Memory B cell (primary cell): ENCODE results near the gene TMPRSS2.

ENCODE experiments used
- ATAC-seq: fragments of 150-1000 bp; cut with Tn5 transposase; 2 replicates; pipeline ENCODE4 v1.10.0; 2021; ENCODE audit warnings: low read depth, mild to moderate bottlenecking, moderate library complexity
- DNase-seq, 2 donors: peaks; one replicate each; pipeline ENCODE4 v3.0.0; 2022; ENCODE audit warnings: low spot score in 2 of 2
- H3K27ac Mint-ChIP-seq: one replicate; pipeline ENCODE4 v1.8.0; 2022; ENCODE audit warnings: mild to moderate bottlenecking, moderate library complexity, mixed read lengths
- H3K27me3 Mint-ChIP-seq: one replicate; pipeline ENCODE4 v1.8.0; 2022; ENCODE audit warnings: mixed read lengths
- H3K36me3 Mint-ChIP-seq: one replicate; pipeline ENCODE4 v1.8.0; 2022; ENCODE audit warnings: mild to moderate bottlenecking, mixed read lengths
- H3K4me1 Mint-ChIP-seq: one replicate; pipeline ENCODE4 v1.8.0; 2022; ENCODE audit warnings: mixed read lengths
- H3K4me3 Mint-ChIP-seq: one replicate; pipeline ENCODE4 v1.8.0; 2022; ENCODE audit warnings: mild to moderate bottlenecking, moderate library complexity, mixed read lengths
- H3K9me3 Mint-ChIP-seq: one replicate; pipeline ENCODE4 v1.8.0; 2022; ENCODE audit warnings: mixed read lengths

Gene TMPRSS2

DNA sequence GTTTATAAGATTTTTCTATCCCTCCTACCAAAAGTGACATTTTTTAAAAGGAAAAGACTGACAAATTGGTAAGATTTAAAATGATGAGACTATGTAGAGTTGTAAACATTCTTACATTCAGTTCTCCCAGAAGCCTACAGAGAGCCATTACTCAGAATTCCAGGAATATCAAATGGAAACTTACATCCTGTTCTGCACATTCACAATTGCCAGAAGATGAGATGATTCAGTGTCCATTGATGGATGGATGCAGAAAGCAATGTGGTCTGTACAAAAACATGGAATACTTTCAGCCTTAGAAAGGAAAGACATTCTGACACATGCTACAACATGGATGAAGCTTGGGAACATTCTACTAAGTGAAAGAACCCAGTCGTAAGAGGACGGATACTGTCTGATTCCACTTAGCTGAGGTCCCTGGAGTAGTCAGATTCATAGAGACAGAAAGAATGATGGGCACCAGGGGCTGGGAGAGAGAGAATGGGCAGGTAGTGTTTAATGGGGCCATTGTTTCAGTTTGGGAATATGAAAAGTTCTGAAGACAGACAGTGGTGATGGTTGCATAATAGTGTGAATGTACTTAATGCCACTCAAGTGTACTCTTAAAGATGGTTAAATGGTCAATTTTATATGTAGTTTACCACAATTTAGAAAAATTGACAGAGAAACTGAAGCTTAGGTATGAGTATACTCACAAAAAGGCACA is 65.3 kb downstream of the TMPRSS2 start:
- Mint-ChIP-seq H3K4me1 (peaks cover 2% of the 10 kb centered on the region), H3K36me3 (peaks cover 53% of the 10 kb centered on the region), H3K9me3 (no peaks in the 10 kb centered on the region), H3K4me3 (no peak overlapping the region), H3K27ac (no peak overlapping the region), H3K27me3 (no peaks in the 10 kb centered on the region)
- ATAC-seq (no peak), DNase-seq (no peak)

DNA sequence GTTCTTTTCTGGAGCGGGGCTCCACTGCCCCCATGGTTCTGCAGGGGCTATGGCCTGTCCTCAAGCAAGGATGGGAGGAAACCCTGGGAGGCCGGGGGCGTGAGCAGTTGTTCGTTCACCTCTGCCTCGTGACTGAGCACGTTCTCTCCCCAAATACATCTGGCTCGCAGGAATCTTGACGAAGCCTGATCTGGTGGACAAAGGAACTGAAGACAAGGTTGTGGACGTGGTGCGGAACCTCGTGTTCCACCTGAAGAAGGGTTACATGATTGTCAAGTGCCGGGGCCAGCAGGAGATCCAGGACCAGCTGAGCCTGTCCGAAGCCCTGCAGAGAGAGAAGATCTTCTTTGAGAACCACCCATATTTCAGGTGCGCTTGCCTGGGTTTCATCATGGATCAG is 66.4 kb downstream of the TMPRSS2 start:
- H3K27ac Mint-ChIP-seq: no peak overlapping the region
- H3K4me3 Mint-ChIP-seq: no peak overlapping the region
- peaks cover 51% of the 10 kb centered on the region for H3K36me3 Mint-ChIP-seq
- ATAC-seq: no peak
- H3K9me3 Mint-ChIP-seq: no peaks in the 10 kb centered on the region
- H3K27me3 Mint-ChIP-seq: no peaks in the 10 kb centered on the region
- H3K4me1 Mint-ChIP-seq: peaks cover 2% of the 10 kb centered on the region
- no peak for DNase-seq

DNA sequence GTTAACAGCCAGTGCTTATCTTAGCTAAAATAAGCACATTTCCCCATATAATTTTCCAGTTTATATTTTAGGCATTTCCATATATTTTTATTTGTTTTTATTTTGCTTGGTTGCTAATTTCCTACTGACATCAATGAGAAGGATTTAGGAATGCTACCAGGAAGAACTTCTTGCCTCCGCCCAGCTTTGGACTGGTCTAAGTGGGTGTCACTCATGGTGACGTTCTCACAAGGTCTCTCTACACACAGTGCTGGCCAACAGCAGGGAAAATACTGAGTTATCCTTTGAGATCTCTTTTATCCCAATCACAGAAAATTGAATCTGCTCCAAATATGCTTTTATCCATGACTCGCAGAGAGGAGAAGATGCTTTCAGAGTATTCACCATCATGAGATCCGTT is 68.7 kb downstream of the TMPRSS2 start:
- peaks cover 8% of the 10 kb centered on the region for H3K9me3 Mint-ChIP-seq

DNA sequence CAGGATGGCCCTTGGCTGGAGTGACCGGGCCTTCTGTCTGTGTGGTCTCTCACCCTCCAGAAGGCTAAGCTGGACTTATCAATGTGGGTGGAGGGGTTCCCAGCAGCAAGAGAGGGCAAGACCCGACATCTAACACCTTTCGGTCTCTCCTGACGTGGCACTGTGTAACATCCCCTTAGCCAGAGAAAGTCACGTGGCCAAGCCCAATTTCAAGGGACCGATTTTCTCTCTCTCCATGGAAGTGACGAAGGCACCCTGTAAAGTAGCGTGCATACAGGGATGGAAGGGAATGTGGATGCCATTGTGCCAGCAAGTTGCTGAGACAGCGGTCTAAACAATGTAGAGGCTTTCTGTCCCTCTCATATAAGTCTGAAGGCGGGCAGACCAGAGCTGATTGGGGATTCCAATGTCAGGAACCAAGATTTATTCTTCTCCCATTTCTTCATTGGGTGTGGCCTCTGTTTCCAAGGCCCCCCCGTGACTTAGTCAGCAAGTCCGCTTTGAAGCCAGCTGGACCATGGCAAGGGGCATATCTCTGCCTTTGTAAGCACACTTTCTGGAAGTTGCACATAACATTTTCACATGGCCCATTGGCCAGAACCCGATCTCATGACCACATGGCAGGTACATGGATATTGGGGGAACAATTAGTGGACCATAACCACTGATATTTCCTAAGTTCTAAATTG is 69.4 kb downstream of the TMPRSS2 start:
- DNase-seq (no peak), ATAC-seq (no peak)
- Mint-ChIP-seq H3K27ac (no peak overlapping the region), H3K9me3 (peaks cover 8% of the 10 kb centered on the region), H3K4me3 (no peak overlapping the region), H3K4me1 (peaks cover 2% of the 10 kb centered on the region), H3K36me3 (peaks cover 57% of the 10 kb centered on the region), H3K27me3 (no peaks in the 10 kb centered on the region)

More for the DNA sequence above, 68.7 kb downstream of the TMPRSS2 start:
- H3K27ac Mint-ChIP-seq: no peak overlapping the region
- H3K4me1 Mint-ChIP-seq: peaks cover 2% of the 10 kb centered on the region
- no peak overlapping the region for H3K4me3 Mint-ChIP-seq
- H3K27me3 Mint-ChIP-seq: no peaks in the 10 kb centered on the region
- DNase-seq: no peak
- no peak for ATAC-seq
- peaks cover 56% of the 10 kb centered on the region for H3K36me3 Mint-ChIP-seq

DNA sequence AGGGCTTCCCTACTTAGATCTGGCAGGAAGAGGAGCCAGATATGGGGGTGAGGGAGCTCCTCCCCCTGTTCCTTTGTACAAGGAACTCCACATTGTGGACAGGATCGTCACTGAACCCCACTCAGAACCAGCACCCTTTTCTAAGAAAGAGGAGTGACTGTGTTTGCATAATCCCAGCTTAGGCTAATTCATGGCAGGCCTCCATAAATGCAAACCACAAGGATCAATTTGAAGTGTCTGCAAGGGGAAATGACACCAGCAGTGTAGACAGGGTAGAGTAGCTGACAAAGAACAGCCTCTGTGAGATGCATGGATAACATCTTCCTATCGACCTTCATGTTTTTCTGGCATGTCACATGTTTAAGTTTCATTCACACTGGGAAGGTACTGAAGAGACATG is 70.2 kb downstream of the TMPRSS2 start:
- peaks cover 2% of the 10 kb centered on the region for H3K4me1 Mint-ChIP-seq
- ATAC-seq (no peak), DNase-seq (no peak)
- H3K9me3 Mint-ChIP-seq: peaks cover 11% of the 10 kb centered on the region
- H3K36me3 Mint-ChIP-seq: peaks cover 59% of the 10 kb centered on the region
- no peaks in the 10 kb centered on the region for H3K27me3 Mint-ChIP-seq
- no peak overlapping the region for H3K27ac Mint-ChIP-seq
- no peak overlapping the region for H3K4me3 Mint-ChIP-seq

DNA sequence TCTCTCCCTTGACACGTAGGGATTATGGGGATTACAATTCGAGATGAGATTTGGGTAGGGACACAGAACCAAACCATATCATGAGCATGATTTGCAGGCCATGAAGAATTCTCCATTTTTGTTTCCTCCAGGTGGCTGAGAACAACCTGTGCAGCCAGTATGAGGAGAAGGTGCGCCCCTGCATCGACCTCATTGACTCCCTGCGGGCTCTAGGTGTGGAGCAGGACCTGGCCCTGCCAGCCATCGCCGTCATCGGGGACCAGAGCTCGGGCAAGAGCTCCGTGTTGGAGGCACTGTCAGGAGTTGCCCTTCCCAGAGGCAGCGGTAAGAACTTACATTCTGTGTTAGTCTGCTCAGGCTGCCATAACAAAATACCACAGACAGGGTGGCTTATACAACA is 72.3 kb downstream of the TMPRSS2 start:
- DNase-seq (no peak), ATAC-seq (no peak)
- Mint-ChIP-seq H3K4me3 (no peak overlapping the region), H3K4me1 (peaks cover 9% of the 10 kb centered on the region), H3K27me3 (no peaks in the 10 kb centered on the region), H3K9me3 (peaks cover 11% of the 10 kb centered on the region), H3K27ac (no peak overlapping the region), H3K36me3 (peaks cover 54% of the 10 kb centered on the region)

DNA sequence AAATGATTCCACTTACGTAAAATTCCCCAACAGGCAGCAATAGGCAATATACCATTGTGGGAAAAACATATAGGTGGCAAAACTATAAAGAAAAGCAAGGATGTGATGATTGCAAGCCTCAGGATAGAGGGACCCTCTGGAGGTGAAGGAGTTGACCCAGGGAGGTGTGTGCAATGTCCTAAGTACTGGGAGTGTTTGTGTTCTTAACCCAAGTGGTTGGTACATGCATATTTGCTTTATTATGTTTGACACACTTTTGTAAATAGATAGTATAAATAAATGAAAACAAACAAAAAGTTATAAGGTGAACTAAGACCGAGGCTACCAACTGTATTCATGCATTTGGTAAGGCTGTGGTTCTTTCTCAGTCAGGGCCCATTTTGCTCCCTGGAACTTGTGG is 74.4 kb downstream of the TMPRSS2 start:
- peaks cover 55% of the 10 kb centered on the region for H3K36me3 Mint-ChIP-seq

DNA sequence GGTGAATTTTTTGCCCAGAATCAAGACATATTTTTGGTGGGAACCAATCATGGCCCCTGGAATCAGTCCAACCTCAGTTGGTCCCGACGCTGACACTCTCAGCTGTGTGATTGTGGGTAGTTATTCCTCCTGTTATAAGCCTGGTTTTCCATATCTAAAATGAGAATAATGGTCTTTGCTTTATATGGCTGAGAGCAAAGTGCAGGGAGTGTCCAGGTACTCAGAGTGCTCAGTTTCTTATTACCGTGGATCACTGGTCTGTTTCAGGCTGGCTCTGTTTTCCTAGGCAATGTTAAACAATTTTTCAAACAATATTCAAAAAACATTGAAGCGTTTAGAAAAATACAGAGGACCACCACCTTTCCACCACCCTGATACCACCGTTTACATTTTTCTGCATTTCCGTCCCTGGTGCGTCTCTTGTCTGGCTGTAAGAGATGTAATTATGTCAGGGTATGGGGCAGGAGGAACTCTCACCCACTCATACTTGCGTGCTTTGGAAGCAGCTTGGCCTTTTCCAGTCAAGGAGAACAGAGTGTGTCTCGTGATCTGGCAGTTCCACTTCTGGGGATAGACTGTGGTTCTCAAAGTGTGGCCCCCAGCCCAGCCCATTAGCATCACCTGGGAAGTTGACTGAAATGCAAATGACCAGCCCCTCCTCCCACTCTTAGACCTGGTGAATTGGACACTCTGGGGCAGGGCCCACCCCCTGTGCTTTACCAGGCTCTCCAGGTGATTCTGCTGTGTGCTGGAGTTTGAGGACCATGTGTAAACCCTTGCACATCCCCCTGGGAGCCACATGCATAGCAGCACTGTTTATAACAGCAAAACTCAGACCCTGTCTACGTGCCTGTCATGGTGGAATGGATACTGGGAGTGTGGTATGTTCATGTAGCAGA is 75.1 kb downstream of the TMPRSS2 start:
- ATAC-seq: no peak
- DNase-seq: no peak
- Mint-ChIP-seq H3K4me1 (peaks cover 20% of the 10 kb centered on the region), H3K4me3 (no peak overlapping the region), H3K9me3 (peaks cover 11% of the 10 kb centered on the region), H3K27ac (no peak overlapping the region), H3K36me3 (peaks cover 55% of the 10 kb centered on the region), H3K27me3 (no peaks in the 10 kb centered on the region)

More for the DNA sequence above, 74.4 kb downstream of the TMPRSS2 start:
- H3K4me1 Mint-ChIP-seq: peaks cover 17% of the 10 kb centered on the region
- no peak for DNase-seq
- H3K4me3 Mint-ChIP-seq: no peak overlapping the region
- no peaks in the 10 kb centered on the region for H3K27me3 Mint-ChIP-seq
- no peak for ATAC-seq
- peaks cover 11% of the 10 kb centered on the region for H3K9me3 Mint-ChIP-seq
- H3K27ac Mint-ChIP-seq: no peak overlapping the region

DNA sequence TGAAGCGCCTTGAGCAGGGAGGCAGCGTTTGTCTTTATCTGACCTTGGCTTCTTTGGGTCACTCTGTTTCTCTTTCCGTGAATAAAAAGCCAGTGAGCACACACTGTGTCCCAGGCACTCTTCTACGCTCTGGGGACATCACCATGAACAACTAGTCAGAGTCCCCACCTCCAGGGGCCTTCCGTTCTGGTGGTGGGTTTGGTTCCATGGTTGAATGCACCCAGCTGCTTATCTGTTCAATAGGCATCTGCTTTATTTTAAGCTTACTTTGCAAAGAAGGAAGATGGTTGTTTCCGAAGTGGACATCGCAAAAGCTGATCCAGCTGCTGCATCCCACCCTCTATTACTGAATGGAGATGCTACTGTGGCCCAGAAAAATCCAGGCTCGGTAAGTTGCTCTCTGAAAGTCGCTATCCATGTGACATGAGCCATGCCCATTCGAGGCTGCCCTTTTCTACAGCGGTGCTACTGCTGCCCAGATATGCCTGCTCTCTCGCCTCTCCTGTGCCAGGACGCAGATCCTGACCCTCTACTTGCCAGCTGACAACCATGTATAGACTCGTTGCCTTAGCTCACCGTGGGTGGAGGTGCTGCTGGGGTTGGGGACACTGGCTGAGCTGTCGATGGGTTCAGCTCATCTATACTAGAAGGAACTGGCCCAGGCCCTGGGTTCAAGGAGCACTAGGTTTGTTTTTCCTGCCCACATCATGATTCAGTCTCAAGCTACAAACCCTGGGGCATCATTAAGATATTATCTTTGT is 76.0 kb downstream of the TMPRSS2 start:
- Mint-ChIP-seq H3K4me1 (peaks cover 22% of the 10 kb centered on the region), H3K36me3 (peaks cover 52% of the 10 kb centered on the region), H3K4me3 (peak overlapping the region; percentile 59), H3K27ac (peak overlapping the region; percentile 68), H3K27me3 (no peaks in the 10 kb centered on the region), H3K9me3 (peaks cover 11% of the 10 kb centered on the region)
- peak; percentile 100 for ATAC-seq
- DNase-seq: peak; percentile 33 to 55

DNA sequence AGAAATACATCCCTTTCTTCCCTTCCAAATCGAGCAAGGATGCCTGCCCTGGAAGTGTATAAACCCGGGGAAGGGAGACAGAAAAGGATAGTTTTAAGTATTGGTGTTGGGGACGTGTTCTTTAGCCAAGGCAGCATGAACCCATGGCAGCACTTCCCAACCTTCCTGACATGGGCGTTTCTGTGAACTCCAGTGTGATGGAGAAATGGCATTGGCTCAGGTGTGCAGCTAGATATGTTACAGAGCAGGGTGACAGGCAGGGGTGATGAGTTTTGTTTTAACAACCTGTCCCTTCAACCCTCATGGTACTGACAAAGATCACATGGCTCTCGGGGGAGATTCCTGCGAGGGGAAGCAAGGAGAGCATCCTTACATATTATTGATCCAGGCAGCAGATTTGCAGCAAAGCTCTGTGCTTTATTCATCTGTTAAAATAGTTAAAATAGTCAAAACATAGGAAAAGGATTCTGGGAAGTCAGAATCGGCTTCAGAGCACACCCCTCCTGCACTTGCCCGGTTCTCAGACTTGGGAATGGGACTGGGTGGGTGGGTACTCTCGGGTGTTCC is 78.0 kb downstream of the TMPRSS2 start:
- peaks cover 8% of the 10 kb centered on the region for H3K9me3 Mint-ChIP-seq
- H3K36me3 Mint-ChIP-seq: peaks cover 36% of the 10 kb centered on the region
- DNase-seq: no peak
- H3K27me3 Mint-ChIP-seq: no peaks in the 10 kb centered on the region
- no peak overlapping the region for H3K27ac Mint-ChIP-seq
- H3K4me1 Mint-ChIP-seq: peaks cover 25% of the 10 kb centered on the region
- no peak overlapping the region for H3K4me3 Mint-ChIP-seq
- ATAC-seq: no peak

DNA sequence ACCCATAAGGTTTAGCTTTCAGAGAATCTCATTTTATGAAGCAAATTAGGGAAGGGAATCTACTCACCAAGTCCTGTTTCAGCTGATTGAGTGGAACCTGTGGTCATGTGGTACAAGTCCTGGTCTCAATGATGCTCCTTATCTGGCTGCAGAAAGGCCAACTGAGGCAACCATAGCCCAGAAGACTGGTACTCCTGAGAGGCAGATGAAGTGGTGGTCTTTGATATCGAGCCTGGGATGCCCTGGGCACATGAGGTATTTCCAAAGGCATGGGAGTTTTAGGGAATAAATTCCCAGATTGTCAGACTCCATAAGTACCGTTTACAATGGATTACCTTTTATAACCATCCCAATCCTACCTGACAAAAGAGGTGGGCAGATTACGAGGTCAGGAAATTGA is 78.7 kb downstream of the TMPRSS2 start:
- H3K27me3 Mint-ChIP-seq: no peaks in the 10 kb centered on the region
- H3K9me3 Mint-ChIP-seq: peaks cover 3% of the 10 kb centered on the region
- peaks cover 30% of the 10 kb centered on the region for H3K36me3 Mint-ChIP-seq
- H3K4me3 Mint-ChIP-seq: no peak overlapping the region
- peaks cover 25% of the 10 kb centered on the region for H3K4me1 Mint-ChIP-seq
- no peak for DNase-seq
- no peak for ATAC-seq
- H3K27ac Mint-ChIP-seq: no peak overlapping the region

DNA sequence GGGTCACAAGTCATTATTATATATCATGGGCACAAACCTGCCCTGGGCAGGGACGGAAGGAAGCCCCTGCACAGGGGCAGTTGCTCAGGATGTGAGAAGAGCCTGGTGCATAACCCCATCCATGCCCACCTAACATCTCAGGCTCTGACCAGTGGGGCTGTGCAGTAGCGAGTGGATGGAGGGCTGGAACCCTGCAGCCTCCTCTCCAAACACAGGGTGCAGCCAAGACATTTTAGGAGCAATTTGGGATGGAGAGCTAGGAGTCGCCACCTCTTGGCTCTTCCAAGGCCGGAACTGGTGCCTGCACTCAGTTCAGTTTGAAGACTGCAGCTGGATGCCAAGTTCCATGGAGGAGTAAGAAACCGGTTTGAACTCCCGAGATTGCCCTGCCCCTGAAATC is 79.1 kb downstream of the TMPRSS2 start:
- ATAC-seq (no peak), DNase-seq (no peak)
- H3K27ac Mint-ChIP-seq: no peak overlapping the region
- H3K27me3 Mint-ChIP-seq: no peaks in the 10 kb centered on the region
- H3K9me3 Mint-ChIP-seq: peaks cover 3% of the 10 kb centered on the region
- no peak overlapping the region for H3K4me3 Mint-ChIP-seq
- peaks cover 28% of the 10 kb centered on the region for H3K4me1 Mint-ChIP-seq
- H3K36me3 Mint-ChIP-seq: peaks cover 26% of the 10 kb centered on the region

DNA sequence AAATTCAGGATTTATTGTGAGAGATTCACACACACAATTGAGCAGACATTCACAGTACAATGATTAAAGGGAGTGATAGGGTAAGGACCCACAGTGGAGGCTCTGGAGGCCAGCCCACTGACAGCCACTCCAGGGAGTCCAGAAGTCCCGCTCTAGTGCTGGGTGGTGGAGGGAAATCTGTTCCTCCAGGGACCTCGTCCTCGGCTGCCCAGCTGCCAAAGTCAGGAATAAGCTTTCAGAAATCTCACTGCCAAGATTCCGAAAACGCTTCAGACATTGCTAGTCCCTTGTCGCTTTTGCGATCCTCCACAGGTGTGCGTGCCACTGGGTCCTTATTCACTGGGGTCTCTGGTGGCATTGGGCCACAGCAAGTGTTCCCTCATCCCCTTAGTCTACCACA is 79.6 kb downstream of the TMPRSS2 start:
- Mint-ChIP-seq H3K4me3 (peak overlapping the region; percentile 34), H3K27me3 (no peaks in the 10 kb centered on the region), H3K4me1 (peaks cover 33% of the 10 kb centered on the region), H3K36me3 (peaks cover 22% of the 10 kb centered on the region), H3K27ac (no peak overlapping the region), H3K9me3 (peaks cover under 1% of the 10 kb centered on the region)
- DNase-seq (no peak), ATAC-seq (no peak)
